ENCODE data around the gene SVOPL. TPM values are rescaled to one million over a fixed set of nuclear protein-coding genes. Genes with fewer than 3 reads are reported as not detected.

The SVOPL gene
- total RNA-seq, 6 donors from 2014 or later = under 0.01 to 0.63 (median 0.59) TPM; not detected in 3

DNA sequence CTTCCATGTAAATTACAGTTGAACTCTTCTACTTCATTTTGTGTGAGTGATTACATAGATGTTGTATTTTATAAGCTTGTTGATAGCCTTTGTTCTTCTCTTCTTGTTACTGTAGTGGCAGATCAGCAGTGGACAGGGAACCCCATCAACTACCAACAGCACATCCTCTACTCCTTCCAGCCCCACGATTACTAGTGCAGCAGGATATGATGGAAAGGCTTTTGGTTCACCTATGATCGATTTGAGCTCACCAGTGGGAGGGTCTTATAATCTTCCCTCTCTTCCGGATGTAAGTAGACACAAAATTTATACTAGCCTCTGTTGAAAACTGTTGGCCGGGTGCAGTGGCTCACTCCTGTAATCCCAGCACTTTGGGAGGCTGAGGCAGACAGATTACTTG, 130.4 kb downstream of the SVOPL start:
- Histone ChIP-seq H3K36me3 (peaks cover 22 to 69% (median 33%) of the 10 kb centered on the region in 4 donors), H3K9me3 (peaks cover under 1 to 9% (median 7%) of the 10 kb centered on the region in 4 donors), H3K4me3 (no peak overlapping the region), H3K27ac (no peak overlapping the region), H3K4me1 (no peaks in the 10 kb centered on the region), H3K27me3 (no peaks in the 10 kb centered on the region)
- no peak for ATAC-seq (ENCODE audit: low FRiP score in 2 of 2)
- DNase-seq = no peak
- WGBS, 2 donors = 97 to 100% methylated on average over 4 of the region's 4 CpGs
- TF ChIP-seq, protein P1, sequence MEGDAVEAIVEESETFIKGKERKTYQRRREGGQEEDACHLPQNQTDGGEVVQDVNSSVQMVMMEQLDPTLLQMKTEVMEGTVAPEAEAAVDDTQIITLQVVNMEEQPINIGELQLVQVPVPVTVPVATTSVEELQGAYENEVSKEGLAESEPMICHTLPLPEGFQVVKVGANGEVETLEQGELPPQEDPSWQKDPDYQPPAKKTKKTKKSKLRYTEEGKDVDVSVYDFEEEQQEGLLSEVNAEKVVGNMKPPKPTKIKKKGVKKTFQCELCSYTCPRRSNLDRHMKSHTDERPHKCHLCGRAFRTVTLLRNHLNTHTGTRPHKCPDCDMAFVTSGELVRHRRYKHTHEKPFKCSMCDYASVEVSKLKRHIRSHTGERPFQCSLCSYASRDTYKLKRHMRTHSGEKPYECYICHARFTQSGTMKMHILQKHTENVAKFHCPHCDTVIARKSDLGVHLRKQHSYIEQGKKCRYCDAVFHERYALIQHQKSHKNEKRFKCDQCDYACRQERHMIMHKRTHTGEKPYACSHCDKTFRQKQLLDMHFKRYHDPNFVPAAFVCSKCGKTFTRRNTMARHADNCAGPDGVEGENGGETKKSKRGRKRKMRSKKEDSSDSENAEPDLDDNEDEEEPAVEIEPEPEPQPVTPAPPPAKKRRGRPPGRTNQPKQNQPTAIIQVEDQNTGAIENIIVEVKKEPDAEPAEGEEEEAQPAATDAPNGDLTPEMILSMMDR (IDR thresholded peaks at IDR 0.05) = no peak
- TF ChIP-seq POLR2A (IDR thresholded peaks at IDR 0.05) (no peak), POLR2AphosphoS5 (IDR thresholded peaks at IDR 0.05) (no peak), EP300 (IDR thresholded peaks at IDR 0.05) (no peak)

DNA sequence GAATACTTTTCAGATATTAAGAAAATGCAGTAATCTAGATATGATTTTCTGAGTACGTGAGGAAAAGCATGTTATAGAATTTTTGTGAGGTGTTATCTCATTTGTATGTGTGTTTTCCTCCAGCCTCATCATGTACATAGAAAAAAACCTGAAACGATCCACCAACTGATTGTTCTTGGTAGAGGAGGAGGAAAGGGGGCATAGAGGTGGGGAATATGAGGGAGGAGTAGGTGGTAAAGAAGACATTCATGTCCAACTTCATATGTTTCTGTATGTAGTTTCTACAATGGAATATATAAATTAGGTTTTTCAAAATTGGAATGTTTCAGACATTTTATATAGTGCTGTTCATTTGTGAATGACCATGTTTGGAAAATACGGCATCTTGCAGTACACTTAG, 131.7 kb downstream of the SVOPL start:
- H3K4me1 ChIP-seq = no peaks in the 10 kb centered on the region
- TF ChIP-seq EP300 (IDR thresholded peaks at IDR 0.05) (no peak), POLR2A (IDR thresholded peaks at IDR 0.05) (no peak), POLR2AphosphoS5 (IDR thresholded peaks at IDR 0.05) (no peak)
- TF ChIP-seq, protein P1 (IDR thresholded peaks at IDR 0.05) = no peak
- H3K27ac ChIP-seq = no peak overlapping the region
- no peaks in the 10 kb centered on the region for H3K27me3 ChIP-seq
- H3K4me3 ChIP-seq = no peak overlapping the region
- H3K9me3 ChIP-seq = peaks cover 7 to 22% (median 19%) of the 10 kb centered on the region in 4 donors
- H3K36me3 ChIP-seq = peaks cover 22 to 81% (median 44%) of the 10 kb centered on the region in 4 donors
- ATAC-seq (ENCODE audit: low FRiP score in 2 of 2) (no peak), DNase-seq (no peak)
- WGBS, 2 donors = 93 to 96% methylated on average over 3 of the region's 3 CpGs

DNA sequence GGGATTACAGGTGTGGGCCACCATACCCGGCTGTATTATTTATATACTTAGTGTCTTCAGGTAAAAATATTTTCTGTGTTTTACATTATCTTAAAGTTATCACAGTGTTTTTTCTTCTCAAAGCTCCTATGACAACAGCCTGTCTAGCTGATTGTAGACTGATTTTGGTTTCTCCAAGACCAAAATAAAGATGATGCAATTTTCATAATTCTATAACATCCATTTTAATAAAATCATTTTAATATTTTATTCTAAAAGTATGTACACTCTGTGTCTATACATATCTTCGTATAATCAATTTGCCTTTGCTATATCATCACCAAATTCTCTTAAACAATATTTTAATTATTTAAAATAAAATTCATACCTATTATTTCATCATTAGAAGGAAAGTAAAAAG, 132.5 kb downstream of the SVOPL start:
- H3K4me3 ChIP-seq = no peak overlapping the region
- H3K27ac ChIP-seq = no peak overlapping the region
- H3K4me1 ChIP-seq = no peaks in the 10 kb centered on the region
- TF ChIP-seq POLR2A (IDR thresholded peaks at IDR 0.05) = no peak
- no peak for TF ChIP-seq POLR2AphosphoS5 (IDR thresholded peaks at IDR 0.05)
- no peak for TF ChIP-seq EP300 (IDR thresholded peaks at IDR 0.05)
- TF ChIP-seq, protein P1 (IDR thresholded peaks at IDR 0.05) = no peak
- DNase-seq (no peak), ATAC-seq (ENCODE audit: low FRiP score in 2 of 2) (no peak)
- peaks cover 7 to 29% (median 24%) of the 10 kb centered on the region in 4 donors for H3K9me3 ChIP-seq
- H3K27me3 ChIP-seq = no peaks in the 10 kb centered on the region
- H3K36me3 ChIP-seq = peaks cover 22 to 82% (median 46%) of the 10 kb centered on the region in 4 donors
- WGBS, 2 donors = 95 to 100% methylated on average over 2 of the region's 2 CpGs

DNA sequence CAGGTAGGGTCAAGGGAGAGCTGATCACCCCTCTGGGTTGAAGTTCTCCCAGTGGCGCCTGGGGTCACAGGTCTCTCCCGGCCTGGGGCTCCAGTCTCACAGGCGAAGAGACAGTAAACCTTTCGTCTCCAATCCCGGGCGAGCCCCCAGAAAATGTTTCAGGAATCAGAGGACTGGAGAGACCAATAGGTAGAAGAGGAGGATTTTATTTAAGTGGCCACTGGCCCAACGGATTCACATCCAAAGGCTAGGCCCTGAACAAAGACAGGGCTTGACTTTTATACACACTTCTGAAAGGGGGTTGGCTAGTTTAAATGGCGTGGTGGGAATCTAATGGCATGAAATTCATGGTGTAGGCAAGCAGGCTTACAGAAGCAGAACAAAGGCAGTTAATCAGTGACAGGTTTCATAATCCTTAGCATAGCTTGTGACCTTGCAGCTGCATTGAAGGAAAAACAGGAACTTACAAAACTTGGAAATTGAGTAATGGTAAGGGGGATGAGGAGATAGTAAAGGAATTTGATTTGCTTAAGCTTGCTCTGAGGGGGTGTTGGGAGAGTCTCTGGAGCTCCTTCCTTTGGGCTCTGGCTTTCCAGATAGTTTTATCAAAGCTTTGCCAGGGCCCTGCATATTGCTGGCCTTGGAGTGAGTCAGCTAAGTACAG, 135.6 kb downstream of the SVOPL start:
- TF ChIP-seq, protein P1 (IDR thresholded peaks at IDR 0.05) = no peak
- TF ChIP-seq POLR2AphosphoS5 (IDR thresholded peaks at IDR 0.05) (no peak), EP300 (IDR thresholded peaks at IDR 0.05) (no peak), POLR2A (IDR thresholded peaks at IDR 0.05) (no peak)
- H3K4me3 ChIP-seq = no peak overlapping the region

More for the DNA sequence above, 135.6 kb downstream of the SVOPL start:
- H3K9me3 ChIP-seq = peaks cover 7 to 39% (median 30%) of the 10 kb centered on the region in 4 donors
- peaks cover 15 to 84% (median 61%) of the 10 kb centered on the region in 4 donors for H3K36me3 ChIP-seq
- 93 to 95% methylated on average over 8 of the region's 8 CpGs for WGBS, 2 donors
- DNase-seq = no peak
- H3K4me1 ChIP-seq = no peaks in the 10 kb centered on the region
- ATAC-seq (ENCODE audit: low FRiP score in 2 of 2) = peak in 1 of 2 donors; percentile 30
- H3K27ac ChIP-seq = peak overlapping the region in 2 of 4 donors; percentile 26 to 64
- no peaks in the 10 kb centered on the region for H3K27me3 ChIP-seq

All from upper lobe of left lung (tissue), 6 donors.